ENCODE data around the gene ZSWIM7. TPM values are rescaled to one million over a fixed set of nuclear protein-coding genes. Genes with fewer than 3 reads are reported as not detected.

Gene ZSWIM7
- total RNA-seq, 1 experiment from 2014 or later, result 11.9 TPM

DNA sequence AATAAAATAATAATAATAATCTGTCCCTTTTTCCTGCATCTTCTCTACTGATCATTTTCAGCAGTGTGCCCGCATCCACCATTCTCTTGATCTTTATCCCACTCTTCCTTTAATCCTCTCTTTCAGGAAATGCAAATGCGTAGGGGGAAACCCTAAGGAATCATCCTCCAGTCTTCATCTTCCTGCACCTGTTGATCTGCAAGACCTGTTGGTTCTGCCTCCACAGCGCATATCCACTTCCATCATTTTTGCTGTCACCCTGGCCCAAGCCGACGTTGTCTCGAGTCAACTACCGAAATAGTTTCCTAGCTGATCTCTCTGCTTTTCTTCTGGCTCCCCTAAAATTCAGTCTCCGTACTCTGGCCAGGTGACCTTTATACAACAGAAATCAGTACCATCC, 30.0 kb downstream of the ZSWIM7 start:
- no peak for DNase-seq
- intact Hi-C loops (cut with micrococcal nuclease; ENCODE audit: unreplicated experiment), result no loop called here
- Mint-ChIP-seq H3K27me3 (ENCODE audit: unreplicated experiment) (no peaks in the 10 kb centered on the region), H3K4me1 (ENCODE audit: low read depth, unreplicated experiment) (peaks cover 48% of the 10 kb centered on the region), H3K36me3 (ENCODE audit: insufficient read depth, unreplicated experiment) (peaks cover 13% of the 10 kb centered on the region), H3K27ac (ENCODE audit: unreplicated experiment) (no peak overlapping the region), H3K9me3 (ENCODE audit: low read depth, unreplicated experiment) (no peaks in the 10 kb centered on the region), H3K4me3 (ENCODE audit: low read depth, unreplicated experiment) (no peak overlapping the region)
- TF ChIP-seq, protein P1, sequence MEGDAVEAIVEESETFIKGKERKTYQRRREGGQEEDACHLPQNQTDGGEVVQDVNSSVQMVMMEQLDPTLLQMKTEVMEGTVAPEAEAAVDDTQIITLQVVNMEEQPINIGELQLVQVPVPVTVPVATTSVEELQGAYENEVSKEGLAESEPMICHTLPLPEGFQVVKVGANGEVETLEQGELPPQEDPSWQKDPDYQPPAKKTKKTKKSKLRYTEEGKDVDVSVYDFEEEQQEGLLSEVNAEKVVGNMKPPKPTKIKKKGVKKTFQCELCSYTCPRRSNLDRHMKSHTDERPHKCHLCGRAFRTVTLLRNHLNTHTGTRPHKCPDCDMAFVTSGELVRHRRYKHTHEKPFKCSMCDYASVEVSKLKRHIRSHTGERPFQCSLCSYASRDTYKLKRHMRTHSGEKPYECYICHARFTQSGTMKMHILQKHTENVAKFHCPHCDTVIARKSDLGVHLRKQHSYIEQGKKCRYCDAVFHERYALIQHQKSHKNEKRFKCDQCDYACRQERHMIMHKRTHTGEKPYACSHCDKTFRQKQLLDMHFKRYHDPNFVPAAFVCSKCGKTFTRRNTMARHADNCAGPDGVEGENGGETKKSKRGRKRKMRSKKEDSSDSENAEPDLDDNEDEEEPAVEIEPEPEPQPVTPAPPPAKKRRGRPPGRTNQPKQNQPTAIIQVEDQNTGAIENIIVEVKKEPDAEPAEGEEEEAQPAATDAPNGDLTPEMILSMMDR (IDR thresholded peaks at IDR 0.05; ENCODE audit: unreplicated experiment), result no peak
- CTCF ChIA-PET, result no interaction called here
- no TSS peak for BruUV-seq (replicated peaks)

DNA sequence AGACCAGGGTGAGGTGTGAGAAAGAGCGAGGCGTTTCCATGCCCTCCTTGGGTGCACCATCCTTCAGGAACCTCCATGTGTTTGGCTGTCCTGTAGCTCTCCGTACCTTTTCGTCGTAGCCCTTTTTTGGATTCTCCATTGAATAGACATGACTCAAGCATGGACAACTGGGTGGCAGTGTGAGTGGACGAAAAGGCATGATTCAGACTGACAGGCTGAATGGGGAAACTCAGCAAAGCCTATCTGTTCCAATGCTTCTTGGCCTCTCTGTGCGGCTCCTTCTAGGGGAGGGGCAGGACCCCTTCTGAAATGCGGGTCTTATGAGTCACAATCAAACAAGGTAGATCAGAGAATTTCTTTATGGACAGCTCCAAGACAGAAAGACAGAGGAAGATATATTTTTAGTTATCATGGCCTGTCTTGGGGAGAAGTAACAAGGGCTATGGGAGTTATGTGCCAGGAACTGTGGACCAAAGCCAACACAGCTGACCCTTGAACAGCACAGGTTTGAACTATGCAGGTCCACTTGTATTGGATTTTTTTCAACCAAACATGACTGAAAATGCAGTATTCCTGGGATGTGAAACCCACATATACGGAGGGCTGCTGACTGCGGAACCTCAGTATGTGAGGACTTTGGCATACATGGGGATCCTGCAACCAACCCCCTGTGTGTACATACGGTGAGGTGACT, 31.7 kb downstream of the ZSWIM7 start:
- intact Hi-C loops (cut with micrococcal nuclease; ENCODE audit: unreplicated experiment), result no loop called here
- Mint-ChIP-seq H3K27me3 (ENCODE audit: unreplicated experiment) (no peaks in the 10 kb centered on the region), H3K4me1 (ENCODE audit: low read depth, unreplicated experiment) (peaks cover 48% of the 10 kb centered on the region), H3K36me3 (ENCODE audit: insufficient read depth, unreplicated experiment) (peaks cover 13% of the 10 kb centered on the region), H3K9me3 (ENCODE audit: low read depth, unreplicated experiment) (no peaks in the 10 kb centered on the region), H3K27ac (ENCODE audit: unreplicated experiment) (peak overlapping the region; percentile 82), H3K4me3 (ENCODE audit: low read depth, unreplicated experiment) (no peak overlapping the region)
- CTCF ChIA-PET, result no interaction called here
- no peak for DNase-seq
- no TSS peak for BruUV-seq (replicated peaks)
- TF ChIP-seq, protein P1 (IDR thresholded peaks at IDR 0.05; ENCODE audit: unreplicated experiment), result no peak

- DNase-seq, result peak; percentile 70
- intact Hi-C loops (cut with micrococcal nuclease; ENCODE audit: unreplicated experiment), result no loop called here
- peak overlapping the region; percentile 82 for H3K27ac Mint-ChIP-seq (ENCODE audit: unreplicated experiment)
- no peaks in the 10 kb centered on the region for H3K27me3 Mint-ChIP-seq (ENCODE audit: unreplicated experiment)
- TF ChIP-seq, protein P1 (IDR thresholded peaks at IDR 0.05; ENCODE audit: unreplicated experiment), result no peak
- no peaks in the 10 kb centered on the region for H3K9me3 Mint-ChIP-seq (ENCODE audit: low read depth, unreplicated experiment)
- H3K36me3 Mint-ChIP-seq (ENCODE audit: insufficient read depth, unreplicated experiment), result peaks cover 13% of the 10 kb centered on the region
- BruUV-seq (replicated peaks), result no TSS peak
- CTCF ChIA-PET, result interaction anchor here (0.6 to 1.8 kb wide), 3 partner anchors 9 to 32 kb away, joined by 3 to 6 read pairs (median 4); partner anchors contain the start of genes ADORA2B, TTC19 and ZSWIM7
- peak overlapping the region; percentile 60 for H3K4me3 Mint-ChIP-seq (ENCODE audit: low read depth, unreplicated experiment)
- peaks cover 48% of the 10 kb centered on the region for H3K4me1 Mint-ChIP-seq (ENCODE audit: low read depth, unreplicated experiment)
Measured at GRCh38 chr17:15966879-15967248, 32.6 kb downstream of the ZSWIM7 start.

DNA sequence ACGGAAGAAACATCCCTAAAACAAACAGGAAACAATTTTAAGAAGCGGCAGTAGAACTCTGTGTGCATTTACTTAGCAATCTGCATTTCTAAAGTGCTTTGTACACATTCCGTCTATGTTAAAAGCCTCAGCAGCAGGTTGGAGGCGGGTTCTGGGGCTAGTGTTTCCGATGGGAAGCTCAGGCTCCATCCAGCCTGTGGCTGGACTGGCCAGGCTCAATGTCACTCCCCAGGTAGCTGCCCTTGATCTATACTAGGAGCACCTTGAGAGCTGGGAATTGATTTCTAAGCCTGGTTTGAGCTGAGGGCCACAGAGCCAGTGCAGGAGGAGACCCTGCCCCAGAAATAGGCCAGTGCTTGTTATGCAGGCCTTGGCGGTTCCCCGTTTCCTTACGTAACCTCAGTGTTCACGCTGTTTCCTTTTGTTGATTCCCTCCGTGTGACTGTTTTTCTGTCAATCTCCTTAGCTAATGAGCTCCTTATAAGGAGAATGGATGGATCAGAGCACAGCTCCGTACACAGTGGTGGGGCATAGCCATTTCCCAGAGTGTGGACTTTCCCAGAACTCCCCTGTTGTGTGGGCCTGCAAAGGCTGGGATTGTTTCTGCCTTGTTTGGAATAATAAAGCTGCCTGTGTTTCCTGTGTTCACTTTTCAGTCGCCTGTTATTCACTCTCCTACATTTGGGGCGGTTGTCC, 33.2 kb downstream of the ZSWIM7 start:
- H3K4me3 Mint-ChIP-seq (ENCODE audit: low read depth, unreplicated experiment), result peak overlapping the region; percentile 60
- BruUV-seq (replicated peaks), result no TSS peak
- CTCF ChIA-PET, result interaction anchor here (0.6 to 1.8 kb wide), 3 partner anchors 10 to 33 kb away, joined by 3 to 6 read pairs (median 4); partner anchors contain the start of genes ADORA2B, TTC19 and ZSWIM7
- no peaks in the 10 kb centered on the region for H3K27me3 Mint-ChIP-seq (ENCODE audit: unreplicated experiment)
- DNase-seq, result no peak
- peaks cover 13% of the 10 kb centered on the region for H3K36me3 Mint-ChIP-seq (ENCODE audit: insufficient read depth, unreplicated experiment)
- intact Hi-C loops (cut with micrococcal nuclease; ENCODE audit: unreplicated experiment), result no loop called here
- H3K4me1 Mint-ChIP-seq (ENCODE audit: low read depth, unreplicated experiment), result peaks cover 48% of the 10 kb centered on the region
- peak overlapping the region; percentile 82 for H3K27ac Mint-ChIP-seq (ENCODE audit: unreplicated experiment)
- H3K9me3 Mint-ChIP-seq (ENCODE audit: low read depth, unreplicated experiment), result no peaks in the 10 kb centered on the region
- TF ChIP-seq, protein P1 (IDR thresholded peaks at IDR 0.05; ENCODE audit: unreplicated experiment), result no peak
